PC-3 (cell line): ENCODE results near the gene OBP2A. TPM values are rescaled to one million over a fixed set of nuclear protein-coding genes. Genes with fewer than 3 reads are reported as not detected.

ENCODE experiments used
- ATAC-seq: fragments of 200-7000 bp; cut with Tn5 transposase; 2 replicates; pipeline ENCODE4 v1.9.1; 2020; ENCODE audit warnings: mild to moderate bottlenecking, moderate library complexity
- BruUV-seq: library from RNA; stranded (reverse); fragments of 400-500 nt; replicated peaks from 2 replicates; lab custom pipeline; 2021; lab: Mats Ljungman, UMichigan
- CTCF ChIA-PET: fragments of 300-600 bp; sonication (Branson Sonifier 250); formaldehyde crosslinking; loops from one replicate; lab custom pipeline; 2022; ENCODE audit warnings: antibody characterized with exemption; lab: Charles Lee
- POLR2A ChIA-PET: fragments of 300-600 bp; sonication (Branson Sonifier 250); formaldehyde crosslinking; loops from one replicate; lab custom pipeline; 2022; ENCODE audit warnings: antibody characterized with exemption; ENCODE audit not compliant: unreplicated experiment; lab: Charles Lee
- DNase-seq: peaks from one replicate; pipeline ENCODE4 v3.0.0-alpha.2; 2015
- H2AFZ ChIP-seq: fragments of 300-600 bp; sonication (generic); 2 replicates; pipeline ENCODE4 v1.6.0; 2016; ENCODE audit warnings: antibody characterized with exemption, low read length
- H3F3A ChIP-seq: fragments of 300-600 bp; sonication (generic); one replicate; pipeline ENCODE4 v1.6.0; 2017; ENCODE audit warnings: antibody characterized with exemption, low read length, control low read depth, mild to moderate bottlenecking; ENCODE audit not compliant: unreplicated experiment
- H3K27ac ChIP-seq: fragments of 300-600 bp; sonication (generic); 2 replicates; pipeline ENCODE4 v1.5.1; 2016; ENCODE audit warnings: mild to moderate bottlenecking, low read length
- H3K27me3 ChIP-seq: fragments of 300-600 bp; sonication (generic); 2 replicates; pipeline ENCODE4 v1.6.1; 2016; ENCODE audit warnings: low read length, mixed read lengths
- H3K36me3 ChIP-seq: fragments of 300-600 bp; sonication (generic); 2 replicates; pipeline ENCODE4 v1.6.1; 2016; ENCODE audit warnings: low read depth, mixed run types, low read length, mixed read lengths
- H3K4me1 ChIP-seq: fragments of 300-600 bp; sonication (generic); 2 replicates; pipeline ENCODE4 v1.5.1; 2016; ENCODE audit warnings: low read length; ENCODE audit not compliant: insufficient read depth
- H3K4me2 ChIP-seq: fragments of 300-600 bp; sonication (generic); 2 replicates; pipeline ENCODE4 v1.6.0; 2016; ENCODE audit warnings: low read length
- H3K4me3 ChIP-seq: fragments of 300-600 bp; sonication (generic); 2 replicates; pipeline ENCODE4 v1.5.1; 2016; ENCODE audit warnings: mild to moderate bottlenecking, low read length, mixed read lengths
- H3K79me2 ChIP-seq: fragments of 300-600 bp; sonication (generic); 2 replicates; pipeline ENCODE4 v1.6.1; 2017; ENCODE audit warnings: low read length, mixed read lengths
- H3K9ac ChIP-seq: fragments of 300-600 bp; sonication (generic); 2 replicates; pipeline ENCODE4 v1.6.0; 2016; ENCODE audit warnings: mild to moderate bottlenecking, low read length
- H3K9me2 ChIP-seq: fragments of 300-600 bp; sonication (generic); replicated peaks from 2 replicates; pipeline ENCODE4 v1.6.1; 2016; ENCODE audit warnings: mixed run types, low read length, mixed read lengths
- H3K9me3 ChIP-seq: fragments of 300-600 bp; sonication (generic); 2 replicates; pipeline ENCODE4 v1.6.1; 2016; ENCODE audit warnings: low read length, mixed read lengths
- H4K20me1 ChIP-seq: fragments of 300-600 bp; sonication (generic); 2 replicates; pipeline ENCODE4 v1.6.1; 2016; ENCODE audit warnings: low read length, mixed read lengths
- CTCF ChIP-seq: fragments of 300-600 bp; sonication (generic); conservative IDR thresholded peaks from 2 replicates; pipeline ENCODE4 v1.5.1; 2017; ENCODE audit warnings: antibody characterized with exemption, low read depth, mild to moderate bottlenecking, low read length
- EZH2 ChIP-seq: fragments of 300-600 bp; sonication (generic); IDR thresholded peaks from one replicate; pipeline ENCODE4 v1.6.1; 2017; ENCODE audit warnings: antibody characterized with exemption, mild to moderate bottlenecking, low read length; ENCODE audit not compliant: unreplicated experiment
- EZH2phosphoT487 ChIP-seq: fragments of 300-600 bp; sonication (generic); IDR thresholded peaks from 2 replicates; pipeline ENCODE4 v1.6.1; 2018; ENCODE audit warnings: mild to moderate bottlenecking, antibody characterized with exemption, low read length, borderline replicate concordance
- intact Hi-C: fragments of 100-400 bp; cut with micrococcal nuclease; formaldehyde crosslinking; loops from 2 replicates; pipeline ENCODE4 v1.9.0; 2023
- total RNA-seq: library from RNA; depleted of rRNA; stranded (reverse); fragments of >200 nt; gene quantifications from 2 replicates; pipeline ENCODE4 v1.2.3, GENCODE V29; 2014

Gene OBP2A
- total RNA-seq, 1 experiment from 2014 or later = not detected

DNA sequence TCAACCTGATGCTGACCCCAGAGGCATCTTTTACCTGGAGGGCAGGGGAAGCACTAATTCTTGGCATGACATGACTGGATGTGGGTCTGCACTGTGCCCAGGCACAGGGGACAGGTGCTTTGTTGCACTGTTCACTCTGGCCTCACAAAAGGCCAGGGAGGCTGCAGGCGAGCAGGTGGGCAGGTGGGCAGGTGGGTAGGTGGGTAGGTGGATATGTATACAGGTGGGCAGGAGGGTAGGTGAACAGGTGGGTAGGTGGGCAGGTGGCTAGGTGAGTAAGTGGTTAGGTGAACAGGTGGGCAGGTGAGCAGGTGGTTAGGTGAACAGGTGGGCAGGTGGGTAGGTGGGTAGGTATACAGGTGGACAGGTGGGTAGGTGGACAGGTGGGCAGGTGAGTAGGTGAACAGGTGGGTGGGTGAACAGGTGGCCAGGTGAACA is 17.1 kb downstream of the OBP2A start:
- no peak for ATAC-seq
- Histone ChIP-seq H3K4me2 (no peak overlapping the region), H3K27ac (no peak overlapping the region), H3K9me3 (no peaks in the 10 kb centered on the region), H3K27me3 (peaks cover 2% of the 10 kb centered on the region; the same call in 1 of the 2 replicates), H3F3A (no peaks in the 10 kb centered on the region), H3K79me2 (no peaks in the 10 kb centered on the region), H3K36me3 (no peaks in the 10 kb centered on the region), H3K4me1 (peaks cover 7% of the 10 kb centered on the region; the same call in 1 of the 2 replicates), H2AFZ (no peak overlapping the region), H3K9ac (no peak overlapping the region), H3K9me2 (no peaks in the 10 kb centered on the region), H3K4me3 (no peak overlapping the region), H4K20me1 (no peaks in the 10 kb centered on the region)
- ChIA-PET CTCF (no interaction called here), POLR2A (no interaction called here)
- no peak for DNase-seq
- intact Hi-C loops = no loop called here
- BruUV-seq = no TSS peak
- TF ChIP-seq EZH2 (no peak), CTCF (no peak), EZH2phosphoT487 (no peak)

DNA sequence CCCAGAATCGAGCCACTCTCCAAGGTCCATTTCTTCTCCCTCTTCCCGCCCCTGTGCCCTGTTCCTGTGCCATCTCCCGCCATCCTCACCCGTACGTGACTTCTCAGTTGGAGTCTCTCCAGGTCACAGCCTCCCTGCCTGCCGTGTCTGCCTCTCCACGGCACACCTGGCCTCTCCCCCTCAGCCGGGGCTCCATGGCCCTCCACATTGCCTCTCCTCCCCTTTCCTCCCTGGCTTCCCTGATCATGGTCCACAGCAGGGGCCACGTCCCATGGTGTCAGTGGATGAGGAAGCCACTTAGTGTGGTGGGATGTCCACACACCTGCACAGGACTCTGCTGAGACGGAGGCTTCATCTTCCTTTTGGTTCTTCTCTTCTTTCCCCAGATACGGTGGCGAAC is 17.9 kb downstream of the OBP2A start:
- no peaks in the 10 kb centered on the region for H4K20me1 ChIP-seq
- no peak overlapping the region for H3K27ac ChIP-seq
- H3F3A ChIP-seq = no peaks in the 10 kb centered on the region
- H3K9ac ChIP-seq = no peak overlapping the region
- no peak overlapping the region for H2AFZ ChIP-seq
- H3K4me1 ChIP-seq = peaks cover 7% of the 10 kb centered on the region; the same call in 1 of the 2 replicates
- H3K27me3 ChIP-seq = peaks cover 6% of the 10 kb centered on the region; the same call in 1 of the 2 replicates
- TF ChIP-seq CTCF (no peak), EZH2phosphoT487 (no peak), EZH2 (no peak)
- CTCF ChIA-PET = no interaction called here
- no peaks in the 10 kb centered on the region for H3K79me2 ChIP-seq
- DNase-seq (no peak), ATAC-seq (no peak)
- intact Hi-C loops = no loop called here
- H3K9me3 ChIP-seq = no peaks in the 10 kb centered on the region
- no peaks in the 10 kb centered on the region for H3K9me2 ChIP-seq
- POLR2A ChIA-PET = no interaction called here
- no peak overlapping the region for H3K4me3 ChIP-seq
- no TSS peak for BruUV-seq
- no peaks in the 10 kb centered on the region for H3K36me3 ChIP-seq
- H3K4me2 ChIP-seq = no peak overlapping the region

- no TSS peak for BruUV-seq
- CTCF ChIA-PET = no interaction called here
These were observed 19.3 kb downstream of the OBP2A start for GRCh38 chr9:135565141-135565628.

More at GRCh38 chr9:135565141-135565628, 19.3 kb downstream of the OBP2A start:
- Histone ChIP-seq H3K4me3 (no peak overlapping the region), H3F3A (no peaks in the 10 kb centered on the region), H3K27me3 (peaks cover 15% of the 10 kb centered on the region; the same call in 1 of the 2 replicates), H3K79me2 (no peaks in the 10 kb centered on the region), H3K27ac (no peak overlapping the region), H2AFZ (no peak overlapping the region), H3K9ac (no peak overlapping the region), H3K9me2 (no peaks in the 10 kb centered on the region), H3K4me1 (no peaks in the 10 kb centered on the region; the same call in 1 of the 2 replicates), H3K9me3 (no peaks in the 10 kb centered on the region), H3K36me3 (no peaks in the 10 kb centered on the region; the same call in 1 of the 2 replicates), H4K20me1 (no peaks in the 10 kb centered on the region), H3K4me2 (no peak overlapping the region)
- no peak for TF ChIP-seq EZH2phosphoT487
- TF ChIP-seq CTCF = no peak; the same call in 1 of the 2 replicates
- no peak for TF ChIP-seq EZH2
- ATAC-seq (no peak), DNase-seq (no peak)
- POLR2A ChIA-PET = no interaction called here
- intact Hi-C loops = no loop called here
